COLO668 (cell line): ENCODE results near the gene HSD3B1.

ENCODE experiments used
- DNase-seq: peaks from one replicate; lab custom pipeline; 2025; ENCODE audit not compliant: unreplicated experiment; lab: John Stamatoyannopoulos, UW

Gene HSD3B1

GRCh38 chr1:119506941-119507340, at the start of gene HSD3B1:
Gene HSD3B1 (plus strand): TSS chr1:119507210. CDS start chr1:119507477, 267 bp downstream.
- DNase-seq = no peak

GRCh38 chr1:119462964-119463363, 44.0 kb upstream of the HSD3B1 start:
- no peak for DNase-seq

DNA sequence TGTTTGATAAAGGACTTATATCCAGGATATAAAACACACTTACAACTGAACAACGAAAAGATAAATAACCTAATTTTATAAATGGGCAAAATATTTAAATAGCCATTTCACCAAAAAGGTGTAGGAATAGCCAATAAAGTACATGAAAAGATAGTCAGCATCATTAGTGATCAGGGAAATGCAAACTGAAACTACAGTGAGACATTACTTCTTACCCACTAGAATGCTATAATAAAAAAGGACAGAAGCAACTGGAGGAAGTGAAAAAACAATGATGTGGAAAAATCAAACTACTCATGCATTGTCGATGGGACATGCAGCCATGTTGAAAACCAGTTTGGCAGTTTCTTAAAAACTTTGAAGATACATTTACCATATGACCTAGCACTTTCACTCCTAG, 43.4 kb upstream of the HSD3B1 start:
- no peak for DNase-seq

DNA sequence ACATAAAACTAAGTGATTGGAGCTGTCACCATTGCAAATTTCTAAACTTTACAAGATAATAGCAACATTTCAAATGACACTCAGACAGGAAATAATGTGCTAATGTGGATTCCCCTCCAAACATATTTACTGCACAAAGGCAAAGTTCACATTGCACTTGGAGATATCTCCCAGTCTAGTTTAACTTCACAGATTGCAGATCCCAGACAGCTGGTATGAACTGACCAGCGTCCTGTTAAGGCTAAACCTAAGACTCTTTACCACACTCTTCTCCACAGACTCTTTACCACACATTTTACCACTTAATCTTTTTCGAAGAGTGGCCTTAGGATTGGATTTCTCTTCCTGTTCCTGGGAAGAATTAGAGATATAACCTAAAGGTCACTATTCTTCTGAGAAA, 40.6 kb upstream of the HSD3B1 start:
- DNase-seq = no peak

DNA sequence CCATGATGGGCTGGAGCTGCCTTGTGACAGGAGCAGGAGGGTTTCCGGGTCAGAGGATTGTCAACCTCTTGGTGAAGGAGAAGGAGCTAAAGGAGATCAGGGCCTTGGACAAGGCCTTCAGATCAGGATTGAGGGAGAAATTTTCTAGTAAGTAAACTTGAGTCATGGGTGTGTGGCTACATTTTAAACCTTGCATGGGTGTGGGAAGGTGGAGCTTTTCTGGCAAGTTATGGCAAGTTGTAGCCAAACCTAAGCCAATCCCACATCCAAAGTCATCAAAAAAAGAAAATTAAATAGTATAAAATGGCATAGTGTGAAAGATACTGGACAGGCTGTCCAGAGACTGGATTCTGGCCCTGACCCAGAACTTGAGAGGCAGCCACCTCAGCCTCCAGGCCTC, 39.8 kb upstream of the HSD3B1 start:
- DNase-seq = no peak

GRCh38 chr1:119467857-119468668, 38.9 kb upstream of the HSD3B1 start:
- peak; percentile 51 for DNase-seq

DNA sequence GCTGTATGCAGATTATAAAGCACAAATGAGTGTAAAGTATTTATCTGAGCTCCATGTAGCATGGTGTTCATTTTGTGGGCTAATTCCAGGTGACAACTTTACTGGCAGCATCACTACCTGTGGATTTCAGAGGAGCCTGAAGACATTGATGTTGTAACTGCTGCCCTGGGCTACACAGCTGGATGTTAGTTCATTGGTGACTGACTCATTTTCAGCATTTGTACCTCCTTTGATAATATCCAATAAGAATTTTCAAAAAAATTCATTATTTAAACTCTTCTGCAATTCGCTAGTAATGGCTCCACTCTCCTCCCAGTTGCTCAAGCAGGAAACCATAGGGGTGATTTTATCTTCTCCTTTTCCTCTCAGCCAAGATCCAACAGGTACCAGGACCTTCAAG, 37.3 kb upstream of the HSD3B1 start:
- no peak for DNase-seq

- no peak for DNase-seq
Measured at GRCh38 chr1:119470377-119470776, 36.6 kb upstream of the HSD3B1 start.

DNA sequence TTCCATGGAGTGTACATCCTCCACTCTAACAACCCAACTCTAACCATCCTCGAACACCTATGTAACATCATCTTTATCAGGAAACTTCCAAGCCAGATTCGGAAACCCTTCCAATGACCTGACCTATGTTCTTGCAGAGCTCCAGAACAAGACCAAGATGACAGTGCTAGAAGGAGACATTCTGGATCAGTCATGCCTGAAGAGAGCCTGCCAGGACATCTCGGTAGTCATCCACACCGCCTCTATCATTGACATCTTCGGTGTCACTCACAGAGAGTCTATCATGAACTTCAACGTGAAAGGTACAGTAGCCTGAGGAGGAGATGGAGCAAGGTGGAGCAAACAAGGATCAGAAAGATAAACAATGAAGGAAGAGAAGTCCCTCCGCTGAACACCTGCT, 36.1 kb upstream of the HSD3B1 start:
- no peak for DNase-seq

DNA sequence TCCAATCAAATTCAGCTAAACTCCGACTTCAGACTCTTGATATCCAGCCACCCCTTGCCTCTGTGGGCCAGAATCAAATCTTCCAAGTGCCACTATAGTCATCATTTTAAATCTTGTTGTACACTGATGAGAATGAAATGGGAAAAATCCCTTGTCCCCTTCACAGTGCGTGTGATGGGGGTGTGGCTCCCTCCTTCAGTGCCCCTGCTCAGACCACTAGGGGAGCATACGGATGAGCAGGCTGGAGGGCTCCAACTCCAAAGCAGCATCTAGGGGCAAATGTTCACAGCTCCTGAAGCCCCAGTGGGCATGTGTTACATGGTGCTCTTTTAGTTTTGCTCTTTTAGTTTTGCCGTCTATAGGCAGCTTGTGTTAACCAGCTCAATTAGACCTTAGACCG, 35.4 kb upstream of the HSD3B1 start:
- DNase-seq = no peak

GRCh38 chr1:119472080-119472818, 34.8 kb upstream of the HSD3B1 start:
- no peak for DNase-seq

GRCh38 chr1:119472819-119473175, 34.2 kb upstream of the HSD3B1 start:
- DNase-seq = no peak

GRCh38 chr1:119475866-119476439, 31.1 kb upstream of the HSD3B1 start:
- DNase-seq = peak; percentile 74

DNA sequence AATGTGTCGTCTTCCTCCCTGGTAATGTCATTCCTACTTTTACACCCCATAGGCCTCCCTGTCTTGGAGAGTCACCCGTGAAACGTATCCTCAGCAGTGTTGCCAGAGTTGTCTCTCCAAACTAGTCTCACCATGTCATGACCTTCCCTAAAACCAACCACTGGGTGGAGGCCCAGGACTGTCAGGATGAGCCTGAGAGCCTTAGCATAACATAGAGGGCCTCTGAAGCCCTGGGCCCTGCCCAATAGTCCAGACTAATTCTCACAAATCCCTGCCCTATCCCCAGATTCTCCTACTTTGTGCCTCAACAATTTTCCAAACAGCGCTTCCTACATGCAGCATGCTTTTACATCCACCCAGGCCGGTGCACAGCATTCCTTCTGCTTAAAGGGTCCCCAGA, 29.3 kb upstream of the HSD3B1 start:
- DNase-seq = no peak

DNA sequence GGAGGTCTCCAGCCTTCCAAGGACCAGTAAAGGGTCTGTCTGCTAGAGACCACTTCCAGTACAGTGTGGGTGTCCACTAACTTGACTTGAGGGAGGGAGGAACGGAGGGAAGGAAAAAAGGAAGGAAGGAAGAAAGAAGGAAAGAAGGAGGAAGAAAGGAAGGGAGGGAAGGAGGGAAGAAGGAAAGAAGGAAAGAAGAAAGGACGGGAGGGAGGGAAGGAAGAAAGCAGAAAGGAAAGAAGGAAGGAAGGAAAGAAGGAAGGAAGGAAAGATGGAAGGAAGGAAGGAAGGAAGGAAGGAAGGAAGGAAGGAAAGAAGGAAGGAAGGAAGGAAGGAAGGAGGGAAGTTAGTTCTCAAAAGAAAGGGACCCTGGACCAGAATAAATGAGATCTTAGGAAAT, 26.8 kb upstream of the HSD3B1 start:
- DNase-seq = no peak

GRCh38 chr1:119481951-119482350, 25.1 kb upstream of the HSD3B1 start:
- DNase-seq = no peak

DNA sequence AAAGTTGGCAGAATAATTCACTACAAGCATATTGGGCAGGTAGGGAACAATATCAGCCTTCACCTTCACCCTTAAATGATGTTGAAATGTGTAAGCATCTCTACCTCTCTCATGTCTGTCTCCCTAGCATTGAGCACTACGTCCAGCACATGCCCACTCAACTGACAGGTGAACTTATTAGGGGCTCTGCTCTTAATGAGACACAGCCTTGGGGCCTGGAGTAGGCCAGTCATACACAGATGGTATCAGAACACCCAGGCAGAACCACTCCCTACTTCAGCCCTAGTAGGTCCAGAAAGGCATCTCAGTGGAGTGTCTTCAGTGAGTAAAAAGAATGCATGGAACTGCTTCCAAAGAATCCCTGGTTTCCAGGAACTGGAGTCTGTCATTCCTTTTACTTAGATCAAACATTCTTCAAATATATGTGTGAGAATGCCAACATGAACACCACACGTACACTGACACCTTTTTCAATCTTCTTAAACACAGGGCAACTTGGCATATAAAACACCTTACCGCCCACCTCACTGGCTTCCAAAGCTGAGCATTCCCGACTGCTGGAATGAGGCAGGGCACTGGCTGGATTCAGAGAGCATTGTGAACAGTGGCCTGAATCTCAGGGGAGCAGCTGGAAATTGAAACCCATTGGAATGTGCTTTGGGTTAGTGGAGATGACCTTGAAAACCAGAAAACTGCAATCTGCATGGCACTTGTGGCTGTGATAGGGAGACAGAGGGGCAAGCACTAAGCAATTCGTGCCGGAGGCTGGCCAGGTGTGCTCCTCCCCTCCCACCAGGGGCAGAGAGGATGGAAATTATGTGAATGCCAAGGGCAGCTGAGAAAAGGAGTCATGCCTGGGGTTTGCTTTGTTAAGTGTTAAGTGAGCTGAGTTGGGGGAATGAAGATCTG, 24.2 kb upstream of the HSD3B1 start:
- no peak for DNase-seq

GRCh38 chr1:119483441-119484200, 23.4 kb upstream of the HSD3B1 start:
- no peak for DNase-seq

- no peak for DNase-seq
Measured at GRCh38 chr1:119485201-119485600, 21.8 kb upstream of the HSD3B1 start.

DNA sequence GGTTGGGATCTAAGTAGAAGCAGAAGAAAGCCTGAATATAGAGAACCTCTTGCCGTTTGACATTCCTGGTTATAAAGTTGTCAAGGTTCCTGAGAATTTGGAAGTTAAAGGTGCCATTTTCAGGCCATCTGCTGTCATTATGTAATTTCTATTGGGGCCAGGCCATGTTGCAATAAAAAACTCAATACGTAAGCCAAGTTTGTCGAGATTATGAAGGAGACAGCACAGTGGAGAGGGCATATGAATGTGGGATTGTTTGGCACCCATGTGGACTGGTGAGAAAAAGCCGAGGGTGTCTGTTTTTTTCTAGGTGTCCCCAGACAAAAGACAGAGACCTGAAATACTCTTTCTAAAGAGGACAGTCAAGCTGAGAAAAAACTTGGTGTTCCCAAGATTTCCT, 18.8 kb upstream of the HSD3B1 start:
- DNase-seq = no peak
